ENCODE data around the gene FBLL1.
A peak's percentile ranks its signal among the peaks of the same experiment; 100 is the strongest.

Gene FBLL1

GRCh38 chr5:168575391-168576372 lies 46.6 kb downstream of the FBLL1 start:
- no peaks in the 10 kb centered on the region for H3K27me3 Mint-ChIP-seq
- H3K4me3 Mint-ChIP-seq = no peak overlapping the region
- no peaks in the 10 kb centered on the region for H3K9me3 Mint-ChIP-seq
- H3K36me3 Mint-ChIP-seq (ENCODE audit: low read depth) = peaks cover 37% of the 10 kb centered on the region
- H3K4me1 Mint-ChIP-seq (ENCODE audit: low read depth) = peaks cover 43% of the 10 kb centered on the region
- H3K27ac Mint-ChIP-seq = no peak overlapping the region

GRCh38 chr5:168578006-168578405 lies 48.9 kb downstream of the FBLL1 start:
- peak overlapping the region; percentile 96 for H3K4me3 Mint-ChIP-seq
- H3K27ac Mint-ChIP-seq = peak overlapping the region; percentile 87
- no peaks in the 10 kb centered on the region for H3K27me3 Mint-ChIP-seq
- H3K9me3 Mint-ChIP-seq = no peaks in the 10 kb centered on the region
- peaks cover 35% of the 10 kb centered on the region for H3K4me1 Mint-ChIP-seq (ENCODE audit: low read depth)
- H3K36me3 Mint-ChIP-seq (ENCODE audit: low read depth) = peaks cover 27% of the 10 kb centered on the region

DNA sequence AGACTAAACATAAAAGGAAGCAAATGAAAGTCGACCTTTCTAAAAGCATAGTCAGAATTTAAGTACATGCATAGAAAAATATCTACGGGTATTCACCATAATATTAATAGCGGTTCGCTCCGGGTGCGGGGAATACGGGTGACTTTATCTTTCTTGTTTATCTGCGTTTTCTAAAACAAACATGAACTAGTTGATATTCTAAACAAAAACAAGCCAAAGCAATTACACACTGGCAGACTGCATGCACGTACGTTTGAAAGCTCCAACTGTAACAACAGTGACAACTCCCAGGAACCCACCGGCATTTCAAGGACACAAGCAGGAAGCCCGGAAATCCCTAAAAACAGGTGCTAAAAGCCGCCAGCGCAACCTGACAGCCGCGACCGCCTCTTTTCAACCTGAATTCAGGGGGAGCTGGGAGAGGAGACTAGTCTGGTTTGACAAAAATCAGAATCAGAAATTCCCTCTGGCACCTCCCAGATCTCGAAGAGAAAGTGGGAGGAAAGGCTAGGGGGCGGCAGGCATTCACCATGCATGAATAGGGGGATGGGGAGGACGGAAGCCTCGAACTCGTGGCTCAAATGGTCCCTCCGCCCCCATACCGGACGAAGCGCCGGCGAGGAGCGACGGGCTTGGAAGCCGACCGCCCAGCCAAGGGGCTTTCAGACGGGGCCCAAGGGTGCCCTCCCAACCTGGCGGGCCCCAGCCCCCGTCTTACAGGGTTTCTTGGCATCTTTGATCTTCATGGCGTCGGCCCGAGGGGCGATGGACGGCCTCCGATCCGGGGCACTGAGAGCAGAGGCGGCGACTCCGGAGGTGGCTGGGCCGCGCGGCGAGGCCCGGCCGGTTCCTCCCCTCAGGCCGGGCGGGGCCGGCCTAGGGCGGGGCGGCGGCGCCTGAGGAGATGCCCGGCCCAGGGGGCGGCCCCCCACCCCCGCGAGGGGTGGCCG lies 49.7 kb downstream of the FBLL1 start, which contains the start of gene PANK3:
TSS of gene PANK3 (minus strand) at position 831 of the 950 bp plus-strand sequence. CDS start at position 746, 85 bp downstream.
- Mint-ChIP-seq H3K4me1 (ENCODE audit: low read depth) (peaks cover 37% of the 10 kb centered on the region), H3K36me3 (ENCODE audit: low read depth) (peaks cover 25% of the 10 kb centered on the region), H3K9me3 (no peaks in the 10 kb centered on the region), H3K27me3 (peaks cover under 1% of the 10 kb centered on the region), H3K4me3 (peak within 1 kb of the TSS; percentile 96), H3K27ac (peak within 1 kb of the TSS; percentile 95)

GRCh38 chr5:168579488-168580226 lies 50.6 kb downstream of the FBLL1 start:
- peak overlapping the region; percentile 96 for H3K4me3 Mint-ChIP-seq
- no peaks in the 10 kb centered on the region for H3K9me3 Mint-ChIP-seq
- H3K4me1 Mint-ChIP-seq (ENCODE audit: low read depth) = peaks cover 40% of the 10 kb centered on the region
- peaks cover 21% of the 10 kb centered on the region for H3K36me3 Mint-ChIP-seq (ENCODE audit: low read depth)
- H3K27me3 Mint-ChIP-seq = peaks cover 5% of the 10 kb centered on the region
- peak overlapping the region; percentile 95 for H3K27ac Mint-ChIP-seq

- Mint-ChIP-seq H3K27me3 (peaks cover 5% of the 10 kb centered on the region), H3K27ac (peak overlapping the region; percentile 95), H3K36me3 (ENCODE audit: low read depth) (peaks cover 19% of the 10 kb centered on the region), H3K9me3 (no peaks in the 10 kb centered on the region), H3K4me3 (peak overlapping the region; percentile 96), H3K4me1 (ENCODE audit: low read depth) (peaks cover 38% of the 10 kb centered on the region)
Observed at GRCh38 chr5:168580227-168580508, 51.1 kb downstream of the FBLL1 start.

Data from stimulated activated naive CD8-positive, alpha-beta T cell treated with anti-CD3 and anti-CD28 coated beads, Interleukin-15, Interleukin-2, amounts not matched to agents 100 ng/mL and 50 ng/mL, for 24 hours (primary cell).